CD4-positive, alpha-beta T cell (primary cell): ENCODE data around the gene CADM1. TPM values are rescaled to one million over a fixed set of nuclear protein-coding genes. Genes with fewer than 3 reads are reported as not detected.

Source experiments
- ATAC-seq: fragments of 200-7000 bp; cut with Tn5 transposase; one replicate; pipeline ENCODE4 v1.10.0; 2022; ENCODE audit warnings: mild to moderate bottlenecking; ENCODE audit not compliant: poor library complexity
- CTCF ChIA-PET: fragments of 350-600 bp; sonication (Branson Sonifier 250); formaldehyde crosslinking; loops from one replicate; lab custom pipeline; 2021; ENCODE audit warnings: antibody characterized with exemption, inconsistent platforms; lab: Charles Lee
- POLR2A ChIA-PET: fragments of 350-600 bp; sonication (Branson Sonifier 250); formaldehyde crosslinking; loops from one replicate; lab custom pipeline; 2021; ENCODE audit warnings: antibody characterized with exemption, inconsistent platforms; lab: Charles Lee
- DNase-seq, 14 experiments: peaks; one replicate each; pipeline ENCODE4 v3.0.0-alpha.2; 2013 to 2020; ENCODE audit warnings: mixed read lengths in 2 of 14
- H3K27ac ChIP-seq, 2 donors: one replicate each; pipeline versions ENCODE4 v1.5.1 to v1.7.0; 2013; ENCODE audit warnings: low read length in 2 of 2, low read depth in 1 of 2, mild to moderate bottlenecking in 1 of 2
- H3K27me3 ChIP-seq, 2 experiments: 1 replicate in 1 of 2; 2 replicates in 1 of 2; pipeline versions ENCODE4 v1.6.1 to v1.7.0; 2013; ENCODE audit warnings: low read length in 2 of 2, control low read depth in 1 of 2, mild to moderate bottlenecking in 1 of 2, moderate library complexity in 1 of 2; ENCODE audit not compliant: insufficient read depth in 2 of 2, control insufficient read depth in 1 of 2
- H3K36me3 ChIP-seq: one replicate; pipeline ENCODE4 v1.6.1; 2013; ENCODE audit warnings: low read length, control low read depth; ENCODE audit not compliant: insufficient read depth
- H3K4me1 ChIP-seq: one replicate; pipeline ENCODE4 v1.6.1; 2013; ENCODE audit warnings: low read length, control low read depth; ENCODE audit not compliant: insufficient read depth
- H3K4me3 ChIP-seq: one replicate; pipeline ENCODE4 v1.5.1; 2013; ENCODE audit warnings: mild to moderate bottlenecking, low read length, moderate library complexity
- H3K9me3 ChIP-seq, 2 experiments: 1 replicate in 1 of 2; 2 replicates in 1 of 2; pipeline versions ENCODE4 v1.6.1 to v1.7.0; 2013; ENCODE audit warnings: low read length in 2 of 2, mild to moderate bottlenecking in 2 of 2, control low read depth in 1 of 2, moderate library complexity in 1 of 2; ENCODE audit not compliant: control insufficient read depth in 1 of 2, insufficient read depth in 1 of 2
- H3K27ac Mint-ChIP-seq: one replicate; pipeline ENCODE4 v1.8.0; 2020; ENCODE audit warnings: mixed read lengths
- H3K27me3 Mint-ChIP-seq: one replicate; pipeline ENCODE4 v1.8.0; 2021; ENCODE audit warnings: mixed read lengths
- H3K36me3 Mint-ChIP-seq: one replicate; pipeline ENCODE4 v1.8.0; 2021; ENCODE audit warnings: low read depth, mixed read lengths
- H3K4me1 Mint-ChIP-seq: one replicate; pipeline ENCODE4 v1.8.0; 2021; ENCODE audit warnings: low read depth, mixed read lengths
- H3K4me3 Mint-ChIP-seq: one replicate; pipeline ENCODE4 v1.8.0; 2020; ENCODE audit warnings: mild to moderate bottlenecking, mixed read lengths
- H3K9me3 Mint-ChIP-seq: one replicate; pipeline ENCODE4 v1.8.0; 2020; ENCODE audit warnings: mixed read lengths
- CTCF ChIP-seq: fragments of 200-600 bp; IDR thresholded peaks from one replicate; pipeline ENCODE4 v1.8.0; 2022; ENCODE audit warnings: antibody characterized with exemption, mild to moderate bottlenecking
- intact Hi-C, 2 experiments: fragments of 100-400 bp; cut with DNase I in 1 of 2; cut with micrococcal nuclease in 1 of 2; formaldehyde crosslinking; loops; one replicate each; pipeline versions ENCODE4 v1.15.1 to v1.9.0; 2023 to 2025; cut with DNase I, micrococcal nuclease
- total RNA-seq, 174 experiments: library from RNA in 2 of 174; stranded (reverse) in 2 of 174; gene quantifications; one replicate each; pipeline ENCODE4 v1.2.3 and lab custom pipeline; 2021 to 2026

The CADM1 gene
- total RNA-seq, 2 experiments from 2014 or later: 1.1 to 1.4 TPM

GRCh38 chr11:115280775-115281174, 223.4 kb downstream of the CADM1 start:
- no peak for TF ChIP-seq CTCF
- intact Hi-C loops: no loop called here
- POLR2A ChIA-PET: no interaction called here
- Mint-ChIP-seq H3K27ac (no peak overlapping the region), H3K4me3 (no peak overlapping the region), H3K4me1 (no peaks in the 10 kb centered on the region), H3K9me3 (no peaks in the 10 kb centered on the region), H3K36me3 (no peaks in the 10 kb centered on the region), H3K27me3 (no peaks in the 10 kb centered on the region)
- Histone ChIP-seq H3K9me3 (no peaks in the 10 kb centered on the region), H3K4me3 (no peak overlapping the region), H3K27me3 (no peaks in the 10 kb centered on the region), H3K4me1 (no peaks in the 10 kb centered on the region), H3K27ac (no peak overlapping the region), H3K36me3 (no peaks in the 10 kb centered on the region)
- ATAC-seq (no peak), DNase-seq (no peak)
- CTCF ChIA-PET: no interaction called here

DNA sequence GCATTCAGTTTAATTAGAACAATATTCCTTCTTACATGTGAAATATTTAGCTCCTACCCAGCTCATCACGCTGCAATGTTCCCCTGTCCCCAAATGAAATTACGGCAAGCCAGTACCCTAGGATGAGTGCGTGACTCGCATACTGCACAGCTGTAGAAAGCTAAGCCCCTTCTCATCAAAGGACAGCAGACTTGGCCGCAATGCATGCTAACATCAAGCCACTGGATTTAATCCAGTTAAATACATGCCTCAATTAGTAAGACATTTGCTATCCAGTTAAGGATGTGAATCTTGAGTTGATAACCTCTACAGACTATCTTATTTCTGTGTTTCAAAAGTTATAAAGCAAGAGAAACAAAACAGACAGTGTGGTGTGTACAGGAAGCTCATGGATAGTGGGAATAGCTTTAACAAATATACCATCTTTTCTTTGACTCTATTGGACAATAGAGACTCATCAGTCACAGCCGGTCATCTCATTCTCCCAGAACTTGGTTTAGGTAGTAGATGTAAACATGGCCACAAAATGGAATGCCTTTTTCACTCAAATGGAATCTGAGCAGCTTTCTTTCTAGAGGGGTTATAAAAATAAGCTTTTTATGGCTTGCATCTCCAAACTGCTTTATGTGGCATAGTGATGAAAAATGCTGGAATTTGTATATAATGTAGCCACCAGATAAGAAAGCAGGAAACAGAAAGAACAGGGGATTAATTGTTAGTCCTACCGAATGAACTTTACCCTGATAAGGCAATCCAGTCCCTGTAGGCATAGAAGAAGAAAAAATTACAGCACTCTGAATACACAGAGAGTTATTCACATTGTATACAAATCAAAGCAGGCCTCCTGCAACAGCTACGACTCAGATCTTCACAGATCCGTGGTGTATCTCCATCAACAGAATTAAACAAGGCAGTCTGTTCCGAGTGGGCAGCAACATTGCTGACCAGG, 224.1 kb downstream of the CADM1 start:
- H3K4me3 Mint-ChIP-seq: no peak overlapping the region
- no peaks in the 10 kb centered on the region for H3K4me1 ChIP-seq
- no peaks in the 10 kb centered on the region for H3K27me3 ChIP-seq
- ChIA-PET POLR2A (no interaction called here), CTCF (no interaction called here)
- H3K9me3 Mint-ChIP-seq: no peaks in the 10 kb centered on the region
- no peak overlapping the region for H3K27ac Mint-ChIP-seq
- H3K4me1 Mint-ChIP-seq: no peaks in the 10 kb centered on the region
- no peak for DNase-seq
- no peaks in the 10 kb centered on the region for H3K9me3 ChIP-seq
- no peaks in the 10 kb centered on the region for H3K27me3 Mint-ChIP-seq
- no peaks in the 10 kb centered on the region for H3K36me3 ChIP-seq
- ATAC-seq: no peak
- no peak overlapping the region for H3K4me3 ChIP-seq
- H3K36me3 Mint-ChIP-seq: no peaks in the 10 kb centered on the region
- TF ChIP-seq CTCF: no peak
- H3K27ac ChIP-seq: no peak overlapping the region
- intact Hi-C loops: no loop called here

GRCh38 chr11:115276799-115277198, 227.4 kb downstream of the CADM1 start:
- Histone ChIP-seq H3K9me3 (no peaks in the 10 kb centered on the region), H3K27me3 (no peaks in the 10 kb centered on the region), H3K36me3 (no peaks in the 10 kb centered on the region), H3K27ac (no peak overlapping the region), H3K4me3 (no peak overlapping the region), H3K4me1 (no peaks in the 10 kb centered on the region)
- no peak overlapping the region for H3K4me3 Mint-ChIP-seq
- H3K4me1 Mint-ChIP-seq: no peaks in the 10 kb centered on the region
- CTCF ChIA-PET: no interaction called here
- intact Hi-C loops: no loop called here
- TF ChIP-seq CTCF: no peak
- no peak overlapping the region for H3K27ac Mint-ChIP-seq
- H3K9me3 Mint-ChIP-seq: no peaks in the 10 kb centered on the region
- DNase-seq (no peak), ATAC-seq (no peak)
- POLR2A ChIA-PET: no interaction called here
- peaks cover 4% of the 10 kb centered on the region for H3K27me3 Mint-ChIP-seq
- no peaks in the 10 kb centered on the region for H3K36me3 Mint-ChIP-seq
